HCT116 (cell line): ENCODE results near the gene PADI2. TPM values are rescaled to one million over a fixed set of nuclear protein-coding genes. Genes with fewer than 3 reads are reported as not detected.

Experiments
- ATAC-seq: fragments of 200-7000 bp; cut with Tn5 transposase; 2 replicates; pipeline ENCODE4 v1.9.1; 2020; ENCODE audit warnings: mild to moderate bottlenecking, moderate library complexity
- BruUV-seq: library from RNA; stranded (reverse); fragments of 400-500 nt; replicated peaks from 2 replicates; lab custom pipeline; 2021; lab: Mats Ljungman, UMichigan
- CTCF ChIA-PET: fragments of 300-600 bp; sonication (Branson Sonifier 250); formaldehyde crosslinking; loops from one replicate; lab custom pipeline; 2021; ENCODE audit warnings: antibody characterized with exemption; lab: Charles Lee
- POLR2A ChIA-PET: fragments of 300-600, 350-600 bp; sonication (Branson Sonifier 250); formaldehyde crosslinking; loops from one replicate; lab custom pipeline; 2021; ENCODE audit warnings: antibody characterized with exemption; lab: Charles Lee
- RAD21 ChIA-PET, 2 experiments: fragments of 300-600 bp; sonication (Branson Sonifier 250); formaldehyde crosslinking; loops; one replicate each; lab custom pipeline; 2023; ENCODE audit warnings: low total read pairs in 2 of 2; ENCODE audit not compliant: uncharacterized antibody in 2 of 2, unreplicated experiment in 2 of 2, low non-redundant PET in 1 of 2; lab: Charles Lee
- DNase-seq: peaks from one replicate; pipeline ENCODE4 v3.0.0-alpha.2; 2010; ENCODE audit warnings: low read depth, low spot score
- H2AFZ ChIP-seq: fragments of 200-600 bp; shearing (Covaris generic), sonication (generic); 2 replicates; pipeline ENCODE4 v1.6.1; 2017; ENCODE audit warnings: low read depth, mixed run types, mixed read lengths, antibody characterized with exemption, low read length; ENCODE audit not compliant: poor library complexity, severe bottlenecking
- H3K27ac ChIP-seq: 2 replicates; pipeline ENCODE4 v1.5.1; 2012; ENCODE audit warnings: low read depth, low read length
- H3K27me3 ChIP-seq: fragments of 200-600 bp; sonication (generic); 2 replicates; pipeline ENCODE4 v1.6.1; 2016; ENCODE audit warnings: mixed run types, low read length, mixed read lengths; ENCODE audit not compliant: insufficient read depth
- H3K36me3 ChIP-seq, 2 experiments: fragments of 200-500 bp in 1 of 2; fragments of 200-600 bp in 1 of 2; sonication (Bioruptor generic) in 1 of 2; sonication (generic) in 1 of 2; 2 replicates each; pipeline versions ENCODE4 v1.5.1 to v1.6.1; 2014 to 2016; ENCODE audit warnings: low read length in 2 of 2, inconsistent platforms in 1 of 2, mixed read lengths in 1 of 2, mixed run types in 1 of 2; ENCODE audit not compliant: insufficient read depth in 2 of 2, control insufficient read depth in 1 of 2
- H3K4me1 ChIP-seq, 2 experiments: fragments of 200-600 bp in 1 of 2; sonication (generic) in 1 of 2; 2 replicates each; pipeline versions ENCODE4 v1.5.1 to v1.6.1; 2012 to 2017; ENCODE audit warnings: low read length in 2 of 2, inconsistent platforms in 1 of 2, mild to moderate bottlenecking in 1 of 2, mixed read lengths in 1 of 2, mixed run types in 1 of 2, moderate library complexity in 1 of 2; ENCODE audit not compliant: insufficient read depth in 2 of 2, control insufficient read depth in 1 of 2
- H3K4me2 ChIP-seq: fragments of 200-600 bp; sonication (generic); 2 replicates; pipeline ENCODE4 v1.6.1; 2017; ENCODE audit warnings: mixed run types, low read length, mixed read lengths
- H3K4me3 ChIP-seq, 2 experiments: fragments of 200-600 bp in 1 of 2; sonication (generic) in 1 of 2; replicated peaks in 1 of 2; 2 replicates each; pipeline ENCODE4 v1.5.1; 2011 to 2016; ENCODE audit warnings: low read length in 2 of 2, control low read depth in 1 of 2, low read depth in 1 of 2, mild to moderate bottlenecking in 1 of 2, mixed read lengths in 1 of 2, mixed run types in 1 of 2
- H3K79me2 ChIP-seq: fragments of 200-600 bp; sonication (generic); 2 replicates; pipeline ENCODE4 v1.6.1; 2017; ENCODE audit warnings: mild to moderate bottlenecking, mixed run types, low read length, moderate library complexity, mixed read lengths; ENCODE audit not compliant: insufficient read depth
- H3K9ac ChIP-seq: fragments of 200-600 bp; sonication (generic); 2 replicates; pipeline ENCODE4 v1.6.1; 2016; ENCODE audit warnings: low read length, mixed read lengths
- H3K9me2 ChIP-seq: fragments of 200-600 bp; sonication (generic), shearing (Covaris generic); 2 replicates; pipeline ENCODE4 v1.6.1; 2017; ENCODE audit warnings: mixed run types, mild to moderate bottlenecking, moderate library complexity; ENCODE audit not compliant: insufficient read depth
- H3K9me3 ChIP-seq, 2 experiments: fragments of 200-500 bp in 1 of 2; fragments of 200-600 bp in 1 of 2; sonication (Bioruptor generic) in 1 of 2; sonication (generic) in 1 of 2; 2 replicates each; pipeline ENCODE4 v1.6.1; 2014 to 2017; ENCODE audit warnings: low read length in 2 of 2, mixed read lengths in 2 of 2, inconsistent platforms in 1 of 2, low read depth in 1 of 2, mild to moderate bottlenecking in 1 of 2, mixed run types in 1 of 2, moderate library complexity in 1 of 2; ENCODE audit not compliant: control insufficient read depth in 1 of 2, insufficient read depth in 1 of 2
- H4K20me1 ChIP-seq: fragments of 200-600 bp; sonication (generic), shearing (Covaris generic); 2 replicates; pipeline ENCODE4 v1.6.1; 2017; ENCODE audit warnings: mixed run types, mild to moderate bottlenecking, moderate library complexity; ENCODE audit not compliant: insufficient read depth
- CEBPB ChIP-seq: IDR thresholded peaks from 2 replicates; pipeline ENCODE4 v1.6.1; 2012; ENCODE audit warnings: low read depth
- EZH2phosphoT487 ChIP-seq: fragments of 200-600 bp; IDR thresholded peaks from 2 replicates; pipeline ENCODE4 v1.6.1; 2018; ENCODE audit warnings: antibody characterized with exemption, borderline replicate concordance
- FOSL1 ChIP-seq: IDR thresholded peaks from 2 replicates; pipeline ENCODE4 v1.6.1; 2012; ENCODE audit warnings: low read depth
- JUND ChIP-seq: IDR thresholded peaks from 2 replicates; pipeline ENCODE4 v1.6.1; 2012
- POLR2A ChIP-seq: IDR thresholded peaks from 2 replicates; pipeline ENCODE4 v1.7.0; 2011; ENCODE audit warnings: borderline replicate concordance; ENCODE audit not compliant: insufficient read depth, insufficient read length; ENCODE audit errors: extremely low read depth
- POLR2AphosphoS5 ChIP-seq: IDR thresholded peaks from 2 replicates; pipeline ENCODE4 v1.6.1; 2011; ENCODE audit warnings: mild to moderate bottlenecking, low read depth, low read length, moderate library complexity
- RAD21 ChIP-seq: IDR thresholded peaks from 2 replicates; pipeline ENCODE4 v1.6.1; 2012; ENCODE audit warnings: low read depth, mild to moderate bottlenecking
- SIN3A ChIP-seq: IDR thresholded peaks from 2 replicates; pipeline ENCODE4 v1.6.1; 2012; ENCODE audit warnings: low read depth
- ZFX ChIP-seq: fragments of 450-650 bp; IDR thresholded peaks from 2 replicates; pipeline ENCODE4 v1.6.1; 2017
- intact Hi-C: fragments of 100-400 bp; cut with micrococcal nuclease; formaldehyde crosslinking; loops from 2 replicates; pipeline ENCODE4 v1.10.0; 2022
- total RNA-seq: library from RNA; stranded (reverse); gene quantifications from one replicate; pipeline ENCODE4 v1.2.1, GENCODE V29; 2021; ENCODE audit not compliant: unreplicated experiment
- TF ChIP-seq, protein P1 (sequence below): IDR thresholded peaks from 2 replicates; pipeline ENCODE4 v1.6.1; 2012; ENCODE audit warnings: low read depth
- TF ChIP-seq, protein P2 (sequence below): IDR thresholded peaks from 2 replicates; pipeline ENCODE4 v1.6.1; 2012
- TF ChIP-seq, protein P3 (sequence below), 3 experiments: fragments of 200-600 bp in 1 of 3; sonication (generic) in 1 of 3; IDR thresholded peaks in 2 of 3; conservative IDR thresholded peaks in 1 of 3; 2 replicates each; pipeline ENCODE4 v1.5.1; 2012 to 2017; ENCODE audit warnings: low read depth in 2 of 3, low read length in 2 of 3, antibody characterized with exemption in 1 of 3, borderline replicate concordance in 1 of 3, control low read depth in 1 of 3, mild to moderate bottlenecking in 1 of 3, mixed read lengths in 1 of 3, mixed run types in 1 of 3, moderate library complexity in 1 of 3; ENCODE audit not compliant: insufficient read depth in 1 of 3

Gene PADI2
- total RNA-seq, 1 experiment from 2014 or later, result 2.7 TPM

DNA sequence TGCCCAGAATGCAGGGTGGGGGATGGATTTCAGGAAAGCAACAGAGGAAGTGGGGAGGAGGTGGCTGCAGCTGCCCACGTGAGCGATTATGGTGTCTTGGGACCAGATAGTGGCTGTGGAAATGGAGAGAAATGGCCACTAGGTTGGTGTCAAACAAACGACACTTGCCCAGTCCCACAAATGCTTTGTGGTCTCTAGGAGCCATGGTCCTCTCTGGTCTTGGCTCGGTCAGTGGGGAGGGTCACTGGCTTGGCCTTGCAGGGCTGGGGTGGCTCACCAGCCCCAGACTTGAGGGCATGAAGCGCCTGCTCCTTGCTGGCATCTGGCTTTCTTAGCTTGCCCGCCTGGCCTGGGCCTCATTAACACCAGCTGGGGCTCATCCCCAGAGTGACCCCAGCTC lies 7.2 kb downstream of the PADI2 start:
- DNase-seq (no peak), ATAC-seq (no peak)
- intact Hi-C loops, result no loop called here
- H3K9me2 ChIP-seq, result no peaks in the 10 kb centered on the region
- no peaks in the 10 kb centered on the region for H3K27me3 ChIP-seq
- no peaks in the 10 kb centered on the region for H3K4me1 ChIP-seq
- TF ChIP-seq SIN3A, result no peak
- TF ChIP-seq ZFX, result no peak
- TF ChIP-seq, protein P1, sequence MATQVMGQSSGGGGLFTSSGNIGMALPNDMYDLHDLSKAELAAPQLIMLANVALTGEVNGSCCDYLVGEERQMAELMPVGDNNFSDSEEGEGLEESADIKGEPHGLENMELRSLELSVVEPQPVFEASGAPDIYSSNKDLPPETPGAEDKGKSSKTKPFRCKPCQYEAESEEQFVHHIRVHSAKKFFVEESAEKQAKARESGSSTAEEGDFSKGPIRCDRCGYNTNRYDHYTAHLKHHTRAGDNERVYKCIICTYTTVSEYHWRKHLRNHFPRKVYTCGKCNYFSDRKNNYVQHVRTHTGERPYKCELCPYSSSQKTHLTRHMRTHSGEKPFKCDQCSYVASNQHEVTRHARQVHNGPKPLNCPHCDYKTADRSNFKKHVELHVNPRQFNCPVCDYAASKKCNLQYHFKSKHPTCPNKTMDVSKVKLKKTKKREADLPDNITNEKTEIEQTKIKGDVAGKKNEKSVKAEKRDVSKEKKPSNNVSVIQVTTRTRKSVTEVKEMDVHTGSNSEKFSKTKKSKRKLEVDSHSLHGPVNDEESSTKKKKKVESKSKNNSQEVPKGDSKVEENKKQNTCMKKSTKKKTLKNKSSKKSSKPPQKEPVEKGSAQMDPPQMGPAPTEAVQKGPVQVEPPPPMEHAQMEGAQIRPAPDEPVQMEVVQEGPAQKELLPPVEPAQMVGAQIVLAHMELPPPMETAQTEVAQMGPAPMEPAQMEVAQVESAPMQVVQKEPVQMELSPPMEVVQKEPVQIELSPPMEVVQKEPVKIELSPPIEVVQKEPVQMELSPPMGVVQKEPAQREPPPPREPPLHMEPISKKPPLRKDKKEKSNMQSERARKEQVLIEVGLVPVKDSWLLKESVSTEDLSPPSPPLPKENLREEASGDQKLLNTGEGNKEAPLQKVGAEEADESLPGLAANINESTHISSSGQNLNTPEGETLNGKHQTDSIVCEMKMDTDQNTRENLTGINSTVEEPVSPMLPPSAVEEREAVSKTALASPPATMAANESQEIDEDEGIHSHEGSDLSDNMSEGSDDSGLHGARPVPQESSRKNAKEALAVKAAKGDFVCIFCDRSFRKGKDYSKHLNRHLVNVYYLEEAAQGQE, result no peak
- no peak for TF ChIP-seq FOSL1
- no peak for TF ChIP-seq RAD21
- POLR2A ChIA-PET, result no interaction called here
- no peak overlapping the region for H3K4me3 ChIP-seq
- H3K9ac ChIP-seq, result no peak overlapping the region
- CTCF ChIA-PET, result no interaction called here
- H3K79me2 ChIP-seq, result no peaks in the 10 kb centered on the region
- no peak overlapping the region for H3K27ac ChIP-seq
- H3K9me3 ChIP-seq, result no peaks in the 10 kb centered on the region
- no peak overlapping the region for H3K4me2 ChIP-seq
- no peaks in the 10 kb centered on the region for H4K20me1 ChIP-seq
- no TSS peak for BruUV-seq
- RAD21 ChIA-PET, result no interaction called here
- no peaks in the 10 kb centered on the region for H3K36me3 ChIP-seq
- no peak overlapping the region for H2AFZ ChIP-seq

DNA sequence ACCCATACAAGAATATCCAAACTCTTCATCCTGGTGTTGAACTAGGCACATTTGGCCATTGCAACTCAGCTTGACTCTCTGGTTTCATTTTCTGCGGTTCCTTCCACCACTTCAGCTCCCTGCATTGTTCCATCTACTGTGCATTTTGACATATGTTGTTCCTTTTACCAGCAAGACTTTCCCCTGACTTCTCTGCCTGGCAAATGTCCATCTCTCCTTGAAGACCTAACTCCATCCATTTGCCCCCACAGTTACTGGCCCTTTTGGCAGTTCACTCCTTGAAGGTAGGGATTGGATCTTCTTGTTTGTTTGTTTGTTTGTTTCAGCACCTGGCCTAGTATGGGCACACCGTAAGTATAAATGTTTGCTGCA lies 8.7 kb downstream of the PADI2 start:
- no peak overlapping the region for H3K9ac ChIP-seq
- H3K79me2 ChIP-seq, result no peaks in the 10 kb centered on the region
- H3K9me2 ChIP-seq, result no peaks in the 10 kb centered on the region
- no peaks in the 10 kb centered on the region for H4K20me1 ChIP-seq
- ATAC-seq (no peak), DNase-seq (no peak)
- POLR2A ChIA-PET, result no interaction called here
- no peaks in the 10 kb centered on the region for H3K27me3 ChIP-seq
- H3K4me3 ChIP-seq, result no peak overlapping the region
- no peak overlapping the region for H3K27ac ChIP-seq
- no peak overlapping the region for H3K4me2 ChIP-seq
- no TSS peak for BruUV-seq
- H3K9me3 ChIP-seq, result no peaks in the 10 kb centered on the region
- no peak overlapping the region for H2AFZ ChIP-seq
- RAD21 ChIA-PET, result no interaction called here
- intact Hi-C loops, result no loop called here
- H3K36me3 ChIP-seq, result no peaks in the 10 kb centered on the region
- H3K4me1 ChIP-seq, result no peaks in the 10 kb centered on the region
- CTCF ChIA-PET, result no interaction called here
- TF ChIP-seq, protein P2, sequence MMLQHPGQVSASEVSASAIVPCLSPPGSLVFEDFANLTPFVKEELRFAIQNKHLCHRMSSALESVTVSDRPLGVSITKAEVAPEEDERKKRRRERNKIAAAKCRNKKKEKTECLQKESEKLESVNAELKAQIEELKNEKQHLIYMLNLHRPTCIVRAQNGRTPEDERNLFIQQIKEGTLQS, result no peak
- TF ChIP-seq EZH2phosphoT487, result no peak
- no peak for TF ChIP-seq POLR2AphosphoS5
- TF ChIP-seq CEBPB, result no peak
- TF ChIP-seq, protein P1, result no peak
- TF ChIP-seq JUND, result no peak
- TF ChIP-seq RAD21, result no peak
- TF ChIP-seq, protein P3, sequence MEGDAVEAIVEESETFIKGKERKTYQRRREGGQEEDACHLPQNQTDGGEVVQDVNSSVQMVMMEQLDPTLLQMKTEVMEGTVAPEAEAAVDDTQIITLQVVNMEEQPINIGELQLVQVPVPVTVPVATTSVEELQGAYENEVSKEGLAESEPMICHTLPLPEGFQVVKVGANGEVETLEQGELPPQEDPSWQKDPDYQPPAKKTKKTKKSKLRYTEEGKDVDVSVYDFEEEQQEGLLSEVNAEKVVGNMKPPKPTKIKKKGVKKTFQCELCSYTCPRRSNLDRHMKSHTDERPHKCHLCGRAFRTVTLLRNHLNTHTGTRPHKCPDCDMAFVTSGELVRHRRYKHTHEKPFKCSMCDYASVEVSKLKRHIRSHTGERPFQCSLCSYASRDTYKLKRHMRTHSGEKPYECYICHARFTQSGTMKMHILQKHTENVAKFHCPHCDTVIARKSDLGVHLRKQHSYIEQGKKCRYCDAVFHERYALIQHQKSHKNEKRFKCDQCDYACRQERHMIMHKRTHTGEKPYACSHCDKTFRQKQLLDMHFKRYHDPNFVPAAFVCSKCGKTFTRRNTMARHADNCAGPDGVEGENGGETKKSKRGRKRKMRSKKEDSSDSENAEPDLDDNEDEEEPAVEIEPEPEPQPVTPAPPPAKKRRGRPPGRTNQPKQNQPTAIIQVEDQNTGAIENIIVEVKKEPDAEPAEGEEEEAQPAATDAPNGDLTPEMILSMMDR (IDR thresholded peaks at IDR 0.05 in 2 of 3, conservative IDR thresholded peaks at IDR 0.05 in 1 of 3; ENCODE audit: borderline replicate concordance in 1 of 3, insufficient read depth in 1 of 3, low read depth in 2 of 3, low read length in 2 of 3), result no peak
- no peak for TF ChIP-seq POLR2A
